ENCODE results near the gene TEDC2. TPM values are rescaled to one million over a fixed set of nuclear protein-coding genes. Genes with fewer than 3 reads are reported as not detected.

TEDC2 gene
- 0.21 and 0.22 TPM in 2 replicates for polyA plus RNA-seq

GRCh38 chr16:2459647-2460390 lies at the start of gene TEDC2:
Gene TEDC2 (plus strand): TSS chr16:2460109. CDS start chr16:2460145, 36 bp downstream.

GRCh38 chr16:2429034-2429770 lies 30.7 kb upstream of the TEDC2 start, which contains the start of gene CCNF:
Gene CCNF (plus strand): TSS chr16:2429447. CDS start chr16:2429482, 35 bp downstream.

GRCh38 chr16:2471016-2471652 lies 11.2 kb downstream of the TEDC2 start, which contains the start of gene NTN3:
Gene NTN3 (plus strand): TSS chr16:2471297. CDS start chr16:2471702, 405 bp downstream.

GRCh38 chr16:2474877-2475412 lies 15.0 kb downstream of the TEDC2 start, which contains the start of gene TBC1D24:
Gene TBC1D24 (plus strand): TSS chr16:2475127. CDS start chr16:2496149, 21,022 bp downstream.

GRCh38 chr16:2513405-2514332 lies 53.8 kb downstream of the TEDC2 start, which contains the start of gene ATP6V0C:
Gene ATP6V0C (plus strand): TSS chr16:2513952. CDS start chr16:2514104, 152 bp downstream.

Other genes with a start within 250 kb of the TEDC2 start
- 0.97 TPM in 1 of 2 replicates, not detected in the other for gene BRICD5, start 249.2 kb upstream of the TEDC2 start, polyA plus RNA-seq
- 4.0 and 14.8 TPM in 2 replicates for gene PGP, start 245.3 kb upstream of the TEDC2 start, polyA plus RNA-seq
- 0.77 and 3.6 TPM in 2 replicates for gene E4F1, start 236.5 kb upstream of the TEDC2 start, polyA plus RNA-seq
- not detected in 2 replicates for gene DNASE1L2, start 223.7 kb upstream of the TEDC2 start, polyA plus RNA-seq
- 2.8 and 7.7 TPM in 2 replicates for gene ECI1, start 208.5 kb upstream of the TEDC2 start, polyA plus RNA-seq
- gene RNPS1, start 192.0 kb upstream of the TEDC2 start, polyA plus RNA-seq, result 41.4 and 45.7 TPM in 2 replicates
- gene ABCA3, start 119.4 kb upstream of the TEDC2 start, polyA plus RNA-seq, result 6.3 and 9.1 TPM in 2 replicates
- 1.3 and 1.5 TPM in 2 replicates for gene CCNF, start 30.7 kb upstream of the TEDC2 start, polyA plus RNA-seq
- not detected in 2 replicates for gene NTN3, start 11.2 kb downstream of the TEDC2 start, polyA plus RNA-seq
- 6.8 and 10.3 TPM in 2 replicates for gene TBC1D24, start 15.0 kb downstream of the TEDC2 start, polyA plus RNA-seq
- gene ATP6V0C, start 53.8 kb downstream of the TEDC2 start, polyA plus RNA-seq, result 112 and 120 TPM in 2 replicates
- 0.77 and 2.2 TPM in 2 replicates for gene AMDHD2, start 60.3 kb downstream of the TEDC2 start, polyA plus RNA-seq
- gene CEMP1, start 71.3 kb downstream of the TEDC2 start, polyA plus RNA-seq, result 1.0 TPM in 1 of 2 replicates, not detected in the other
- gene PDPK1, start 77.9 kb downstream of the TEDC2 start, polyA plus RNA-seq, result 12.5 and 15.5 TPM in 2 replicates
- gene KCTD5, start 222.4 kb downstream of the TEDC2 start, polyA plus RNA-seq, result 2.2 and 3.6 TPM in 2 replicates

Measured in Purkinje cell (primary cell).